GM10248 (cell line): ENCODE data around the gene AFAP1.
"Not testable (repeated sequence)": the region's sequence is repeated elsewhere in the genome, so short reads cannot be mapped to it uniquely, and the experiment has no call there.

Experiments
- CTCF ChIA-PET: fragments of 300-600 bp; sonication (Branson Sonifier 250); formaldehyde crosslinking; extraction: SDS; loops from one replicate; lab custom pipeline; 2021; ENCODE audit warnings: antibody characterized with exemption; lab: Yijun Ruan, JAX
- POLR2A ChIA-PET: fragments of 350-650 bp; sonication (Branson Sonifier 250); formaldehyde crosslinking; extraction: SDS; loops from one replicate; lab custom pipeline; 2020; ENCODE audit warnings: antibody characterized with exemption; lab: Yijun Ruan, JAX
- DNase-seq: peaks from one replicate; pipeline ENCODE4 v3.0.0; 2012; ENCODE audit errors: extremely low spot score
- TF ChIP-seq, protein P1 (sequence below): IDR thresholded peaks from 2 replicates; pipeline ENCODE4 v1.5.1; 2012; ENCODE audit warnings: mild to moderate bottlenecking, low read depth; ENCODE audit errors: extremely low read depth, missing control alignments, control extremely low read depth

The AFAP1 gene

GRCh38 chr4:7950301-7951092, 10.8 kb upstream of the AFAP1 start:
- ChIA-PET POLR2A (no interaction called here), CTCF (interaction anchor here (1.3 kb wide), 1 partner anchor 22 kb away, joined by 3 read pairs; no protein-coding TSS in a partner anchor)
- DNase-seq = no peak
- TF ChIP-seq, protein P1, sequence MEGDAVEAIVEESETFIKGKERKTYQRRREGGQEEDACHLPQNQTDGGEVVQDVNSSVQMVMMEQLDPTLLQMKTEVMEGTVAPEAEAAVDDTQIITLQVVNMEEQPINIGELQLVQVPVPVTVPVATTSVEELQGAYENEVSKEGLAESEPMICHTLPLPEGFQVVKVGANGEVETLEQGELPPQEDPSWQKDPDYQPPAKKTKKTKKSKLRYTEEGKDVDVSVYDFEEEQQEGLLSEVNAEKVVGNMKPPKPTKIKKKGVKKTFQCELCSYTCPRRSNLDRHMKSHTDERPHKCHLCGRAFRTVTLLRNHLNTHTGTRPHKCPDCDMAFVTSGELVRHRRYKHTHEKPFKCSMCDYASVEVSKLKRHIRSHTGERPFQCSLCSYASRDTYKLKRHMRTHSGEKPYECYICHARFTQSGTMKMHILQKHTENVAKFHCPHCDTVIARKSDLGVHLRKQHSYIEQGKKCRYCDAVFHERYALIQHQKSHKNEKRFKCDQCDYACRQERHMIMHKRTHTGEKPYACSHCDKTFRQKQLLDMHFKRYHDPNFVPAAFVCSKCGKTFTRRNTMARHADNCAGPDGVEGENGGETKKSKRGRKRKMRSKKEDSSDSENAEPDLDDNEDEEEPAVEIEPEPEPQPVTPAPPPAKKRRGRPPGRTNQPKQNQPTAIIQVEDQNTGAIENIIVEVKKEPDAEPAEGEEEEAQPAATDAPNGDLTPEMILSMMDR = no peak

GRCh38 chr4:7949759-7950158, 10.1 kb upstream of the AFAP1 start:
- TF ChIP-seq, protein P1 = no peak
- CTCF ChIA-PET = no interaction called here
- POLR2A ChIA-PET = no interaction called here
- DNase-seq = no peak

- DNase-seq = no peak
- CTCF ChIA-PET = no interaction called here
- TF ChIP-seq, protein P1 = no peak
- POLR2A ChIA-PET = no interaction called here
These were observed 8.3 kb upstream of the AFAP1 start for GRCh38 chr4:7947927-7948326.

GRCh38 chr4:7945709-7946380, 6.2 kb upstream of the AFAP1 start:
- no peak for DNase-seq
- ChIA-PET CTCF (interaction anchor here (0.7 to 1.8 kb wide), 4 partner anchors 16 to 875 kb away, joined by 3 to 4 read pairs (median 4); no protein-coding TSS in a partner anchor), POLR2A (no interaction called here)
- TF ChIP-seq, protein P1 = no peak

DNA sequence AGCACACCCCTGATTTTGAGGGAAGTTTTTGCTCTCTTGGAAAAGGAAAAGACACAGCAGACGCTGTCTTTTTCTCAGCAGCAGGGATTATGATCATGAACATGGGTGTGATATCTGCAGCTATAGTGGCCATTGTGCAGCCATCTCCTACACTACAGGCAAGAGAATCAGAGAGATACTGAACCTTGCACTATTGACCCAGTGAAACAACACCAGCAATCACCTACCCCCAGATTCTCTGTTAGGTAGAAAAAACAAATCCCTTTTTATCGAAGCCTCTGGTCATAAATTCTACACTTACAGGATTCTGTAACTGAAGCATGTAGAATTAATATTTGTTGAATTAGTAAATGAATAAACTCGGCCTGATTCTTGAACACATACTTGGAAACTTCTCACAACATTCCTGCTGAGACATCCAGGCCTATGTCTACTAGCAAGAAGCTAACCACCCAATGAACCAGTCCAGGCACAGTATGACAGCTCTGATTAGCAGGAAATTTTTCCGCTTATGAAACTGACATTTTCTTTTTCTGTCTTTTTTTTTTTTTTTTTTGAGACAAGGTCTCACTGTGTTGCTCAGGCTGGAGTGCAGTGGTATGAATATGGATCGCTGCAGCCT, 5.0 kb upstream of the AFAP1 start:
- ChIA-PET POLR2A (no interaction called here), CTCF (interaction anchor here (1.3 kb wide), 1 partner anchor 9 kb away, joined by 5 read pairs; no protein-coding TSS in a partner anchor)
- TF ChIP-seq, protein P1 = no peak
- DNase-seq = no peak

- POLR2A ChIA-PET, DNase-seq: not testable (repeated sequence)
- CTCF ChIA-PET = interaction anchor here (1.3 to 1.6 kb wide), 2 partner anchors 8 to 138 kb away, joined by 3 to 5 read pairs; no protein-coding TSS in a partner anchor
These were observed 4.0 kb upstream of the AFAP1 start for GRCh38 chr4:7943688-7944087.
